IgD-negative memory B cell (primary cell): Measurements from ENCODE around the gene RAP2A. TPM values are rescaled to one million over a fixed set of nuclear protein-coding genes. Genes with fewer than 3 reads are reported as not detected.

Source experiments
- H3K27ac Mint-ChIP-seq, 3 donors: one replicate each; pipeline ENCODE4 v1.8.0; 2020 to 2022; ENCODE audit warnings: mild to moderate bottlenecking in 3 of 3, mixed read lengths in 3 of 3, moderate library complexity in 1 of 3
- H3K27me3 Mint-ChIP-seq: one replicate; pipeline ENCODE4 v1.8.0; 2021; ENCODE audit warnings: mixed read lengths
- H3K36me3 Mint-ChIP-seq: one replicate; pipeline ENCODE4 v1.8.0; 2020; ENCODE audit warnings: mild to moderate bottlenecking, mixed read lengths
- H3K4me1 Mint-ChIP-seq, 3 donors: one replicate each; pipeline ENCODE4 v1.8.0; 2020 to 2022; ENCODE audit warnings: mixed read lengths in 3 of 3, mild to moderate bottlenecking in 1 of 3
- H3K4me3 Mint-ChIP-seq, 4 donors: one replicate each; pipeline ENCODE4 v1.8.0; 2020 to 2022; ENCODE audit warnings: mild to moderate bottlenecking in 4 of 4, mixed read lengths in 4 of 4, moderate library complexity in 3 of 4
- H3K9me3 Mint-ChIP-seq, 3 donors: one replicate each; pipeline ENCODE4 v1.8.0; 2020 to 2021; ENCODE audit warnings: mixed read lengths in 3 of 3, mild to moderate bottlenecking in 1 of 3
- polyA plus RNA-seq: library from polyadenylated mRNA; unstranded; fragments of 300-500 nt; fragmentation: Illumina TruSeq; gene quantifications from one replicate; pipeline ENCODE4 v1.2.3, GENCODE V29; 2021

RAP2A gene
- polyA plus RNA-seq, 1 donor from 2014 or later: 1.7 TPM

DNA sequence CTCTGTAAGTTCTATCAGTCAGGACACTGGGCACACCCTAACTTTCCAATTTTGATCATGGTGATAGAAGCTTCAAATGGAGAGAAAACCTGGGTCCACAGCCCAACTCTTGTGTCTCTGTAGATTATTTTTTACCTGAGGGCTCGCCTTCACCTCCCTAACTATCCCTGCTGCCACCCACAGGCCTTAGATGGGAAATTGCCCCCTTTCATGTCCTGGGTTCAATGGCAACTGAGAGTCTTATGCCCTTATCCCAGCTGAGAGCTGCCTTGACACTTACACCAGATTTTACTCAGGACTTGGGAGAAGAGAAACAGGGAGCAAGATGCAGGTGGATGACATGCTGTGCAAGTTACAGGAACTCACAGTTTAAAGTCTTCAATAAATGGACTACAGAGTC, 81.7 kb downstream of the RAP2A start:
- H3K4me1 Mint-ChIP-seq: no peaks in the 10 kb centered on the region
- H3K4me3 Mint-ChIP-seq: no peak overlapping the region
- H3K27ac Mint-ChIP-seq: no peak overlapping the region
- H3K36me3 Mint-ChIP-seq: no peaks in the 10 kb centered on the region
- H3K9me3 Mint-ChIP-seq: peaks cover under 1 to 17% (median 9%) of the 10 kb centered on the region in 3 donors
- peaks cover 3% of the 10 kb centered on the region for H3K27me3 Mint-ChIP-seq

- H3K4me1 Mint-ChIP-seq: no peaks in the 10 kb centered on the region
- H3K9me3 Mint-ChIP-seq: peaks cover 0 to 3% (median 2%) of the 10 kb centered on the region in 3 donors
- H3K27ac Mint-ChIP-seq: no peak overlapping the region
- H3K27me3 Mint-ChIP-seq: peaks cover 5% of the 10 kb centered on the region
- H3K36me3 Mint-ChIP-seq: no peaks in the 10 kb centered on the region
- no peak overlapping the region for H3K4me3 Mint-ChIP-seq
These were observed 84.0 kb downstream of the RAP2A start for GRCh38 chr13:97517967-97518366.

Other genes starting within 250 kb of the RAP2A start
- gene MBNL2, start 211.8 kb upstream of the RAP2A start, polyA plus RNA-seq: 15.9 TPM